Ovary (tissue), 3 donors: ENCODE data around the gene PAK5.

ENCODE experiments used
- POLR2A ChIP-seq: fragments of 450-650 bp; IDR thresholded peaks from one replicate; pipeline ENCODE4 v1.6.1; 2017; ENCODE audit warnings: antibody characterized with exemption, mild to moderate bottlenecking, moderate library complexity
- TF ChIP-seq, protein P1 (sequence below), 3 donors: fragments of 450-650 bp in 2 of 3; fragments of 200-600 bp in 1 of 3; IDR thresholded peaks; one replicate each; pipeline versions ENCODE4 v1.5.1 to v1.8.0; 2016 to 2022; ENCODE audit warnings: antibody characterized with exemption in 3 of 3, mild to moderate bottlenecking in 1 of 3
- donor health status: DM: no; HTN: no; CAD: no.

- TF ChIP-seq, protein P1, sequence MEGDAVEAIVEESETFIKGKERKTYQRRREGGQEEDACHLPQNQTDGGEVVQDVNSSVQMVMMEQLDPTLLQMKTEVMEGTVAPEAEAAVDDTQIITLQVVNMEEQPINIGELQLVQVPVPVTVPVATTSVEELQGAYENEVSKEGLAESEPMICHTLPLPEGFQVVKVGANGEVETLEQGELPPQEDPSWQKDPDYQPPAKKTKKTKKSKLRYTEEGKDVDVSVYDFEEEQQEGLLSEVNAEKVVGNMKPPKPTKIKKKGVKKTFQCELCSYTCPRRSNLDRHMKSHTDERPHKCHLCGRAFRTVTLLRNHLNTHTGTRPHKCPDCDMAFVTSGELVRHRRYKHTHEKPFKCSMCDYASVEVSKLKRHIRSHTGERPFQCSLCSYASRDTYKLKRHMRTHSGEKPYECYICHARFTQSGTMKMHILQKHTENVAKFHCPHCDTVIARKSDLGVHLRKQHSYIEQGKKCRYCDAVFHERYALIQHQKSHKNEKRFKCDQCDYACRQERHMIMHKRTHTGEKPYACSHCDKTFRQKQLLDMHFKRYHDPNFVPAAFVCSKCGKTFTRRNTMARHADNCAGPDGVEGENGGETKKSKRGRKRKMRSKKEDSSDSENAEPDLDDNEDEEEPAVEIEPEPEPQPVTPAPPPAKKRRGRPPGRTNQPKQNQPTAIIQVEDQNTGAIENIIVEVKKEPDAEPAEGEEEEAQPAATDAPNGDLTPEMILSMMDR (IDR thresholded peaks at IDR 0.05) = no peak
- no peak for TF ChIP-seq POLR2A
These were observed 286.9 kb downstream of the PAK5 start for GRCh38 chr20:9551808-9552550.
